Measurements from ENCODE around the gene SLC9A1. TPM values are rescaled to one million over a fixed set of nuclear protein-coding genes. Genes with fewer than 3 reads are reported as not detected.
A peak's percentile ranks its signal among the peaks of the same experiment; 100 is the strongest.

SLC9A1 gene
- total RNA-seq, 2 donors from 2014 or later: 12.3 to 36.3 TPM

DNA sequence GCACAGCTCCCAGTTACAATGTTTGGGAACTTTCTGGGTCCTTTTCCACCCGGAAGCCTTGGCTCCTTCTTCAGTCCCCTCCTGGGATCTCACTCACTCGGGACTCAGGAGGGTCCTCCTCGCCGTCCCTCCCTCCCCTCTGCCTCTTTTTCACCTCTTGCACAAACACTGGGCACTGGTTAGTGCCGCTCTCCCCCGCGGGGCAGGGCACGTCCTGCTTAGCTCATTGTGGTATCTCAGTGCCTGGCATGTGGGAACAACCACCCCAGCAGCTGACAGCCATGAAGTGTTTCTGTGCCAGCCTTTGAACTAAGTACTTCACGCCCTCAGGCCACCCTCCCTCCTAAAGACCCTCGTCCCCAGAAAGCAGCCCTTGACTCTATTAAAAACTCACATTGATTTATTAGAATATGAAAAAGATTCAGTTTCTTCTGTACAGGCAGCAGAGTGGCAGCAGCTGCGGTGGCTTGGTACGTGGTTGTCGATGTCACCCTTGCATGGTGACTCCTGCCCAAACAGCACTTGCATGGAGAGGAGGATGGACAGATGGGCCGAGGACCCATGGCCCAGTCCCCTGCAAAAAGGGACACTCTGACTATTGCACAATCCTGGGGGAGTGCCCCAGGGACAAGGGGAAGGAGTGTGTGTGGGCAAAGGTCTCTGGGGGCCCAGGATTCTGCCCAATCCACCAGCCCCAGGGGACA is 56.3 kb downstream of the SLC9A1 start:
- Histone ChIP-seq H3K36me3 (no peaks in the 10 kb centered on the region), H3K27me3 (replicated peaks; ENCODE audit: insufficient read depth) (no peaks in the 10 kb centered on the region), H3K4me1 (ENCODE audit: control insufficient read depth in 1 of 2, low read depth in 2 of 2) (peaks cover 17 to 30% of the 10 kb centered on the region in 2 donors), H3K4me3 (no peak overlapping the region), H3K9me3 (no peaks in the 10 kb centered on the region), H3K27ac (peak overlapping the region; percentile 46 to 70)
- TF ChIP-seq CTCF (IDR thresholded peaks at IDR 0.05): no peak
- DNase-seq (ENCODE audit: low spot score) (no peak), ATAC-seq (ENCODE audit: insufficient number of reproducible peaks, low FRiP score, low read depth) (no peak)

DNA sequence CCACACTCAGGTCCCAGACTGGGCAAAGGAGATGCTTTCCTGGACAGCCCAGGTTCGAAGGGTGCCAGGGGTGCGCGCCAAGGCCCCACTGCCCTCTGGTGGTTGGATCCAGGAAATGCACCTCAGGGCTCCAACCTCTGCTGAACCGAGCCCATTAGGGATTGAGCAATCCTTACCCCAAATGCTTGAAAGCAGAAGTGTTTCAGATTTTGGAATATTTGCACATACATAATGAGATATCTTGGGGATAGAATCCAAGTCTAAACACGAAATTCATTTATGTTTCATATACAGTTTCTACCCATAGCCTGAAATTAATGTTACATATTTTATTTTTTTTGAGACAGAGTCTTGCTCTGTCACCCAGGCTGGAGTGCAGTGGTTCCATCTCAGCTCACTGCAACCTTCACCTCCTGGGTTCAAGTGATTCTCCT is 57.4 kb downstream of the SLC9A1 start:
- H3K36me3 ChIP-seq: no peaks in the 10 kb centered on the region
- peaks cover 17 to 30% of the 10 kb centered on the region in 2 donors for H3K4me1 ChIP-seq (ENCODE audit: control insufficient read depth in 1 of 2, low read depth in 2 of 2)
- H3K9me3 ChIP-seq: no peaks in the 10 kb centered on the region
- no peak overlapping the region for H3K4me3 ChIP-seq
- no peaks in the 10 kb centered on the region for H3K27me3 ChIP-seq (replicated peaks; ENCODE audit: insufficient read depth)
- H3K27ac ChIP-seq: no peak overlapping the region
- peak; percentile 40 for ATAC-seq (ENCODE audit: insufficient number of reproducible peaks, low FRiP score, low read depth)
- peak; percentile 98 for TF ChIP-seq CTCF (IDR thresholded peaks at IDR 0.05)
- DNase-seq (ENCODE audit: low spot score): no peak

- ATAC-seq (ENCODE audit: insufficient number of reproducible peaks, low FRiP score, low read depth): no peak
- no peak overlapping the region for H3K4me3 ChIP-seq
These were observed 59.3 kb downstream of the SLC9A1 start for GRCh38 chr1:27095576-27095975.

GRCh38 chr1:27092888-27093287 is 62.0 kb downstream of the SLC9A1 start:
- ATAC-seq (ENCODE audit: insufficient number of reproducible peaks, low FRiP score, low read depth) (no peak), DNase-seq (ENCODE audit: low spot score) (no peak)
- no peak overlapping the region for H3K27ac ChIP-seq
- no peaks in the 10 kb centered on the region for H3K9me3 ChIP-seq
- H3K27me3 ChIP-seq (replicated peaks; ENCODE audit: insufficient read depth): no peaks in the 10 kb centered on the region
- peaks cover 3 to 4% of the 10 kb centered on the region in 2 donors for H3K4me1 ChIP-seq (ENCODE audit: control insufficient read depth in 1 of 2, low read depth in 2 of 2)
- no peak for TF ChIP-seq CTCF (IDR thresholded peaks at IDR 0.05)
- H3K4me3 ChIP-seq: no peak overlapping the region
- no peaks in the 10 kb centered on the region for H3K36me3 ChIP-seq

More at GRCh38 chr1:27095576-27095975, 59.3 kb downstream of the SLC9A1 start:
- Histone ChIP-seq H3K4me1 (ENCODE audit: control insufficient read depth in 1 of 2, low read depth in 2 of 2) (peaks cover 17 to 30% of the 10 kb centered on the region in 2 donors), H3K9me3 (no peaks in the 10 kb centered on the region), H3K36me3 (no peaks in the 10 kb centered on the region), H3K27ac (no peak overlapping the region), H3K27me3 (replicated peaks; ENCODE audit: insufficient read depth) (no peaks in the 10 kb centered on the region)
- no peak for TF ChIP-seq CTCF (IDR thresholded peaks at IDR 0.05)
- no peak for DNase-seq (ENCODE audit: low spot score)

GRCh38 chr1:27090911-27091310 is 64.0 kb downstream of the SLC9A1 start:
- TF ChIP-seq CTCF (IDR thresholded peaks at IDR 0.05): no peak
- H3K27me3 ChIP-seq (replicated peaks; ENCODE audit: insufficient read depth): no peaks in the 10 kb centered on the region
- no peak overlapping the region for H3K4me3 ChIP-seq
- DNase-seq (ENCODE audit: low spot score): no peak
- H3K27ac ChIP-seq: no peak overlapping the region
- H3K4me1 ChIP-seq (ENCODE audit: control insufficient read depth in 1 of 2, low read depth in 2 of 2): no peaks in the 10 kb centered on the region
- no peaks in the 10 kb centered on the region for H3K9me3 ChIP-seq
- H3K36me3 ChIP-seq: no peaks in the 10 kb centered on the region
- no peak for ATAC-seq (ENCODE audit: insufficient number of reproducible peaks, low FRiP score, low read depth)
